ENCODE data around the gene PAF1.

PAF1 gene

GRCh38 chr19:39405261-39405957 lies 14.5 kb upstream of the PAF1 start:
- DNase-seq, result no peak

GRCh38 chr19:39403331-39404312 lies 12.7 kb upstream of the PAF1 start:
- DNase-seq, result no peak

- DNase-seq, result no peak
Measured at GRCh38 chr19:39402346-39403300, 11.7 kb upstream of the PAF1 start.

GRCh38 chr19:39401549-39402345 lies 10.8 kb upstream of the PAF1 start:
- no peak for DNase-seq

GRCh38 chr19:39401070-39401548 lies 10.2 kb upstream of the PAF1 start:
- no peak for DNase-seq

- DNase-seq, result no peak
Measured at GRCh38 chr19:39400061-39400460, 9.2 kb upstream of the PAF1 start.

GRCh38 chr19:39399668-39400050 lies 8.8 kb upstream of the PAF1 start:
- DNase-seq, result no peak

GRCh38 chr19:39398297-39398864 lies 7.5 kb upstream of the PAF1 start:
- no peak for DNase-seq

- DNase-seq, result no peak
Measured at GRCh38 chr19:39397360-39398296, 6.7 kb upstream of the PAF1 start.

- no peak for DNase-seq
Measured at GRCh38 chr19:39390451-39390750, 505 bp downstream of the PAF1 start.

GRCh38 chr19:39389631-39390414 lies 1.1 kb downstream of the PAF1 start:
- DNase-seq, result no peak

GRCh38 chr19:39388657-39389056 lies 2.2 kb downstream of the PAF1 start:
- DNase-seq, result no peak

- no peak for DNase-seq
Measured at GRCh38 chr19:39386557-39386956, 4.3 kb downstream of the PAF1 start.

GRCh38 chr19:39385629-39386411 lies 5.1 kb downstream of the PAF1 start:
- DNase-seq, result no peak

GRCh38 chr19:39384839-39385568 lies 5.9 kb downstream of the PAF1 start:
- no peak for DNase-seq

GRCh38 chr19:39382991-39383828 lies 7.7 kb downstream of the PAF1 start:
- no peak for DNase-seq

Data from NCI-H1417 treated with DMSO at 0.1 percent for 48 hours (cell line).